ENCODE data around the gene PPP4R3A. TPM values are rescaled to one million over a fixed set of nuclear protein-coding genes. Genes with fewer than 3 reads are reported as not detected.

PPP4R3A gene
- total and polyA plus RNA-seq, 2 donors (not counting 3 experiments of a cell fraction or from before 2014, with no cell fraction given): 20.5 to 77.0 TPM

GRCh38 chr14:91503000-91503504 is 7.1 kb downstream of the PPP4R3A start:
- Histone ChIP-seq H4K20me1 (replicated peaks; ENCODE audit: control insufficient read depth, extremely low read depth, insufficient read depth, low read length) (peaks cover 24% of the 10 kb centered on the region), H3K27me3 (ENCODE audit: control insufficient read depth in 2 of 2, insufficient read depth in 2 of 2, low read length in 2 of 2) (no peaks in the 10 kb centered on the region), H3K4me1 (ENCODE audit: control insufficient read depth, extremely low read depth, insufficient read depth, low read length) (peaks cover 8% of the 10 kb centered on the region), H3K9me3 (replicated peaks; ENCODE audit: control insufficient read depth, insufficient read depth, low read length) (no peaks in the 10 kb centered on the region), H3K9ac (replicated peaks; ENCODE audit: extremely low read depth, insufficient read depth, low read length) (no peak overlapping the region), H3K27ac (ENCODE audit: insufficient read depth, low read depth, low read length) (no peak overlapping the region), H3K9me1 (replicated peaks; ENCODE audit: control insufficient read depth, extremely low read depth, insufficient read depth, low read length) (no peaks in the 10 kb centered on the region), H3K4me2 (ENCODE audit: insufficient read depth, low read length) (no peak overlapping the region), H3K79me2 (ENCODE audit: control insufficient read depth, insufficient read depth, low read length) (peaks cover 94% of the 10 kb centered on the region), H3K4me3 (replicated peaks in 1 of 3; ENCODE audit: insufficient read depth in 1 of 3, low read depth in 1 of 3, low read length in 3 of 3) (no peak overlapping the region), H3K36me3 (ENCODE audit: control insufficient read depth in 2 of 2, extremely low read depth in 1 of 2, insufficient read depth in 2 of 2, low read length in 2 of 2) (peaks cover 0 to 3% of the 10 kb centered on the region in 2 experiments), H2AFZ (ENCODE audit: low read depth, low read length) (no peak overlapping the region)
- FAIRE-seq (no peak), DNase-seq (ENCODE audit: low read depth, low spot score) (no peak)
- POLR2A ChIA-PET: no interaction called here
- intact Hi-C loops (cut with micrococcal nuclease) (no loop called here), dilution Hi-C loops (cut with MboI; ENCODE audit: extremely low pct_ligation_motif_present, low sequenced_read_pairs) (no loop called here)
- CTCF ChIA-PET: no interaction called here
- no TSS peak for BruUV-seq (replicated peaks)
- no peak for TF ChIP-seq CTCF (IDR thresholded peaks at IDR 0.05; ENCODE audit: extremely low read depth in 1 of 2, insufficient read depth in 1 of 2, low read depth in 1 of 2, low read length in 2 of 2)
- no peak for TF ChIP-seq JUN (IDR thresholded peaks at IDR 0.05; ENCODE audit: borderline replicate concordance, insufficient read depth, insufficient read length, low read depth)
- TF ChIP-seq EZH2 (IDR thresholded peaks at IDR 0.05; ENCODE audit: borderline replicate concordance, low read depth, low read length, severe bottlenecking): no peak
- TF ChIP-seq MAX (IDR thresholded peaks at IDR 0.05; ENCODE audit: insufficient read depth, insufficient read length): no peak
- TF ChIP-seq POLR2AphosphoS5 (IDR thresholded peaks at IDR 0.05; ENCODE audit: insufficient read depth, low read depth, low read length): no peak
- no peak for TF ChIP-seq POLR2A (IDR thresholded peaks at IDR 0.05; ENCODE audit: low read depth, low read length)
- no peak for TF ChIP-seq MYC (IDR thresholded peaks at IDR 0.05; ENCODE audit: low read depth, low read length)
- no peak for TF ChIP-seq FOS (IDR thresholded peaks at IDR 0.05; ENCODE audit: borderline replicate concordance, insufficient read depth, low read length)
- no peak for TF ChIP-seq GATA2 (IDR thresholded peaks at IDR 0.05; ENCODE audit: insufficient read depth, insufficient read length, low read depth, low read length)
